ENCODE measurements around the gene RNF220. TPM values are rescaled to one million over a fixed set of nuclear protein-coding genes. Genes with fewer than 3 reads are reported as not detected.
A peak's percentile ranks its signal among the peaks of the same experiment; 100 is the strongest.

Gene RNF220
- total RNA-seq, 1 donor from 2014 or later = 60.0 TPM

DNA sequence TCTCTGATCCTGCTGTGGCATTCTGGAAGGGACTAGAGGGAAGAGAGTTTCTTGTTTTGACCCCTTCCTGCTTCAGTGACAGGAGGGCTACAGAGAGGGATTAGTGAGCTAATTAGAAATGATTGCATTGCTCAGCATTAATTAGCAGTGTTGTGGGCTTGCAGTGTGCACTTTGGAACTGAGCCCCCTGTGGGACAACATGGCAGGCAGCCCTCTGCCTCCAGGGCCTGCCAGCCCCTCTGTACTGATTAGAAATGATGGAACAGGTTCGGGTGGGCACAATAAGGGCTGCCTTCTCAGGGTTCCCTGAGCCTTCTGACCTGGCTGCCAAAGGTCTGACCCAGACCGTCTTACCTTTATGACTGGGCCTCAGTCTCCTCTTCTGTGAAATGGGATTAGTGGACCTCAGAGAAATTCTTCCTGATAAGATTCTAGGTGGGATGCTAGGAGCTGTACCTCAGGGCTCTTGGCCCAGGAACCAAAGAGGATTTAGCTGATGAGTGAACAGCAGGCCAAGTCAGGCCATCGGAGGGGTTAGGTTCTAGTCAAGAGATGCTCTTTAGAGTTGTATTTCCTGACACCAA lies 229.6 kb downstream of the RNF220 start:
- DNase-seq (ENCODE audit: low spot score) (no peak), ATAC-seq (no peak)
- intact Hi-C loops (cut with DNase I) = no loop called here

DNA sequence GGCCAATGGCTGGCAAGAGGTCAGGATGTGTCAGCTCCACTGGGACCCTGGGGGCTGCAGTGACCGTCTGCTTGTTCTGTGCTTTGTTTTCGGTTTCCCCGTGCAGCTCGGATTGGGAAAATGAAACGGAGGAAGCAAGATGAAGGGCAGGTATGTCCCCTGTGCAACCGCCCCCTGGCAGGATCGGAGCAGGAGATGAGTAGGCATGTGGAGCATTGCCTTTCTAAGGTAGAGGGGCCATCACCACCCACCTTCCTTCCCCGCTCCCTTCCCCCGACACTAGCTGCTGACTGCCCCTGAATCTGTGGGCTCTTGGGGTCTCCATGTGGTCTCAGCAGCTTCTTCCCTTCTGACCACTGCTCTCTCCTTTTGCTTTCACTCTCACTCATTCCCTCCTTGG lies 230.4 kb downstream of the RNF220 start:
- intact Hi-C loops (cut with DNase I) = no loop called here
- ATAC-seq = no peak
- no peak for DNase-seq (ENCODE audit: low spot score)

DNA sequence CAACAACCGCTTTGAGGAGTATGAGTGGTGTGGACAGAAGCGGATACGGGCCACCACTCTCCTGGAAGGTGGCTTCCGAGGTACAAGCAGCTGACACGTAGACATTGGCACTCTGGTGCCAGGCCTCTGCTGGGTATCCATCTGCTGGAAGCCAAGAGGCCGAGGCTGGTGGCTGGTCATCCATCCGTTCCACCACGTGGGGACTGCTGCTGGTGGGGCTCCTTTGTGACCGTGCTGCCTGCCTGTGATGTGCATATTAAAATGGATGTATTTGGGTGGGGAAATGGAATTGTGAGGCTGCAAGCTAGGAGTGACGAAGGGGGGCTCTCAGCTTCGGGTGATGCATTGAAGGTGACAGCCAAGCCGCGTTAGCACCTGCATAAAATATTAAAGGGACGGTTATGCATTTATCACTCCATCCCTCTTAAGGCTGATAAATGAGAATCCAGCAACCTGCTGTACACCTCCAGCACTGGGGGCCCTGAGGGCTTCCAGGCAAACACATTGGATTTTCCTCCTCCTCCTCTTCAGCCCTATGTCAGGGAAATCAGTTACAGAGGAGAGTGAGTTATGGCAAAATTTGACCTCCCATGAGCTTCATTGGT lies 231.1 kb downstream of the RNF220 start:
- DNase-seq (ENCODE audit: low spot score) = no peak

DNA sequence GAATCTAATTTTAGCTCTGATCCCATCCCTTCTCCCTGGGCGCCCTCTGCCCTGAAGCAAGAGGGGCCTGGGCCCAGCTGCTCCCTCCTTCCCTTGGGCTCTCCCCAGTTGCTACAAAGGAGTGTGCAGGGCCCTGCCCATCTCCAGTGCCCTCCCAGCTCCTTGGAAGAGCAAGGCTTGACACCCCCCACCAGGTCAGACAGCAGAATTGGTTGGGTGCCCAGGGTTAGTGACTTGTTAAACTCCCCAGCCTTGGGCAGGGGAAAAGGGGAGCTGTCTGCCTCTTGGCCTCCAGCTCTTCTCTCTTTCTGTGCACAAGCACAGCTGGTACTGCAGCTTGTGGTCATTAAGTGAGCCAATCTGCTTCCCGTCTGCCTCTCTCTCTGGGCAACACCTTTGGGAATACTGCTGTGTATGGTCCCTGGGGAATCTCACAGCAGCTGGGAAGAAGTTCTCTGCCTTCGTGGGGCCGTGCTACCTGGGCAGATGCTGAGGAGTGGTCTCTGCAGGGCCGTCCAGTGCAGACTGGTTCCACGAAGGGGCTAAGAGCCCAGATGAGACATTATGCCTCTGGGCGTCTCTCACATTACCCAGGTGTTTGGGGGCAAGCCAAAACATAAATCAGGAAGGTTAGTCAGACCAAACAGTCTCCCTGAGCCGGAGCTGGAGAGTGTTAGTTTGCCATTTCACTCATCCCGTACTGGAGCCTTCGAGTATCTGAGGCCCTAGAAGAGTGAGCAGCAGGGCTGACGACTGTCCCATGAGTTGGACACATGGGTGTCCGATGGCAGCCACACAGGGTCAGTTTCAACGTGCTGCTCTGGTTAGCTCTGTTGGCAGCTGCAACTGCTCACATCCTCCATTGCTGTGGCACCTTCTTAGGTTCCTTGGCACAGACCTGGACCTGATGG lies 231.9 kb downstream of the RNF220 start:
- intact Hi-C loops (cut with DNase I) = no loop called here
- DNase-seq (ENCODE audit: low spot score) (no peak), ATAC-seq (no peak)

More for the DNA sequence above, 231.1 kb downstream of the RNF220 start:
- intact Hi-C loops (cut with DNase I) = no loop called here
- ATAC-seq = no peak

DNA sequence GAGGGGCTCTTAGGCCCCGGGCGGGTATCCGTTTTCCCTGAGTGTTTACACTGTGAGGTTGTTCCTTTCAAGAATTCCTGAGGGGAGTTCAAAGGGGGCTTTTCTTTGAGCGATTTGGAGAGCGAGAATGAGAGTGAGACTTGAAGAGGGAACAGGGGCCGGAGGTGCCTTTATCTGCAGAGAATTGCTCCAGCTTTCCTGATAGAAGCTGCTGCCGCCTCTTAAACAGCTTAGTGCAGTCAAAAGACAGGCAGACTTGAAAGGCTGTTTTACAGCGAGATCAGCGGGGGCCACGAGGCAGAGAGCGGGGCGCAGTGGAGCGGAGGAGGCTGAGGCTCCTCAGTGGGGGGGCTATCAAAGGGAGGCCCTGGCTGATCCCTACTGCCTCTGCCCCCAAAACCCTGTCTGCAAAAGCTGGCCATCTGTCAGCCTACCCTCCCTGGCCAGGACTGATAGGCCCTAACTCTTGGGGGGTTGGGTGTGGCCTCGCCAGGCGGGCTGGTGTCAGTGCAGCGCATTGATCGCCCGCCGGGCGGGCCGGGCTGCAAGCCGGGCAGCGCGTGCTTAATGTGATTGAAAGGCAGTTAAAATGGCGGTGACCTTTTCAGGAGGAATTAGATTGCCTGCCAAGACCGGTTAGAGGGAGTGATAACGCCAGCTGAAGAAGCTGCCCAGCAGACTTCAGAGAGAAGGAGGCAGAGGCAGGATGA lies 232.8 kb downstream of the RNF220 start:
- intact Hi-C loops (cut with DNase I) = no loop called here
- DNase-seq (ENCODE audit: low spot score) (no peak), ATAC-seq (no peak)

DNA sequence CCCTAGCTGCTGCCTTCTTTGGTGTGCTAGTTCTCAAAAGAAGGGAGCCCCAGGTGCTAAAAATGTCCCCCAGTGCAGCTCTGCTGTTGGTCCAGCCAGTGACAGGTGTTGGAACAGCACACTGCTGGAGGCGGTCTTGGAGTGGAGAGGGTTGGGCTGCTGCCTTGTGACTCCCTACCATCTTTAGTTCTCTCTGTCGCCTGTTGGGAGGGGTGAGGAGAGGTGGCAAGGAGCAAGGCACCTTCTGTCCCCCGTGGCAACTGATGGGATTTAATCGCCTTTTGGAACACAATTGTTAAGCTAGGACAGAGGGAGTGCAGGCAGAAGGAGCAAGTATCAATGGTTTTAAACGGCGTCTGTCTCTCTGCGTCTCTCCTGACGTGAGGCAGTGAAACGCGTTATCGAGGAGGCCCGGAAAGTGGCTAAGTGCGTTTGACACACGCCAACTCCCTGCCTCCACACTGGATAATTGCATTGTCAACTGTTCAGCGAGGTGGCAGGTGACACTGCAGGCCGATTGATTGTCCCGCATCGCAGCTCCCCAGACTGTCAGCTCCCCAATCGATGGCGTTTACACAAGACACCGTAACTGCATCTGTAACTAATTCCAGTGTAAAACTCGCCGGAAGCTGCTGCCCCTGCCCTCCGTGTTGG lies 235.3 kb downstream of the RNF220 start:
- DNase-seq (ENCODE audit: low spot score) (no peak), ATAC-seq (no peak)
- intact Hi-C loops (cut with DNase I) = no loop called here

DNA sequence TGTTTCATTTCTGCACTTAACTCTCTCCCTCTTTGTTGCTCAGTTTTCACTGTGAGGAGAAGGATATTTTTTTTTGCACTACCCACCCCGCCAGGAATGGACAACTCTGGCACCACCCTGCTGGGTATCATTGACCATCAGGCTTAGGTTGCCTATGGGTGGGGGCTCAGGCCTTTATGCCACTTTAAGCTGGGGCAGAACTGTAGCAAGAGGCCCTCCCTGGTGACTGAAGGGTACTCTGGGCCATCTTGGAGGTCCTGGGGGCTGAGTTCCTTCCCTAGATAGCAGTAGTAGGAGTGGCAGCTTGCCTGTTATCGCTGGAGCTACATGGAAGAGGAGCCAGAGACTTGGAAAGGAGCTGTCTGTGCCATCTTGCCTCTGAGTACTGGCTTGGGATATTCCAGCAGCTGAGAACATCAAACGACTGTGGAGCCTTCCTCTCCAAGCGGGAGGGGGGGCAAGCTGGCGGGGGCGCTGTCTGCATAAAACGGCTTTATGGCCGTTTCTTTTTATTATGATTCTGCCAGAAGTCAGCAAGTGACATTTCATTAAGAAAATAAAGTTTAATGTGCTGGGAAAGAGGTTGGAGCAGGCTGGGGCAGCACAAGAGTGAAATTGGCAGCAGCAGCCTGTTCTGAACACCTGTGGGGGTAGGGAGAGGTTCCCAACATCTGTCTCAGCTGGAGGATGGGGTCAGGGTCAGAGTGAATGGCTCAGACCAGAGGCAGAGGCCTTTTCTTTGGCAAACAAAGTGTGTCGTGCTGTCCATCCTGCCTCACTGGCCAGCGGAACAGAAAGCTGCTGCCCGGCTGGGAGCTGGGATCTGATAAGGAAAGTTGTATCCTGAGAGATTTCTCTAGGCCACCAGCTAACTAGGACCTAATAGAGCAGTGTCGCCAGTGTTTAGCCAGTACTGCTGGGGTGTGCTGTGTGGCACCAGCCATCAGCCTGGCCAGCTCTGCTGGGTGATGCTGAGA lies 236.4 kb downstream of the RNF220 start:
- intact Hi-C loops (cut with DNase I) = no loop called here
- no peak for ATAC-seq
- DNase-seq (ENCODE audit: low spot score) = no peak

DNA sequence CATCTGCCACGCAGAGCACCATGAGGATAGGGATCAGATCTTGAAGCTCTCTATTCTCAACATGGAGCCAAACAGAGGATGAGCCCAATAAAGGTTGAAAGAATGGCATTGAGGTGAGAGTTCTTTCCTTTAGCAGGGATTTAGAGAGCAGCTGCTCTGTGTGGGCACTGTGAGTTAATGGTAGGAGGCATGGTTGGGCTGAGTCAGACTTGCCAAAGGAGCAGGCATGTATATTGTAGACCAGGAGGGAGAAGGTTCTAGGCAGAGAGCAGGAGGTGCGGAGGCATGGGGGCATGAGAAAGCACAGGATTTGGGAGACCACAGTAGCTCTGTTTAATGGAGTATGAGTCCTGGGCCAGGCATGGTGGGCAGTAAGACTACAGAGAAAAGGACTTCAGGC lies 237.2 kb downstream of the RNF220 start:
- intact Hi-C loops (cut with DNase I) = no loop called here
- ATAC-seq (no peak), DNase-seq (ENCODE audit: low spot score) (no peak)

DNA sequence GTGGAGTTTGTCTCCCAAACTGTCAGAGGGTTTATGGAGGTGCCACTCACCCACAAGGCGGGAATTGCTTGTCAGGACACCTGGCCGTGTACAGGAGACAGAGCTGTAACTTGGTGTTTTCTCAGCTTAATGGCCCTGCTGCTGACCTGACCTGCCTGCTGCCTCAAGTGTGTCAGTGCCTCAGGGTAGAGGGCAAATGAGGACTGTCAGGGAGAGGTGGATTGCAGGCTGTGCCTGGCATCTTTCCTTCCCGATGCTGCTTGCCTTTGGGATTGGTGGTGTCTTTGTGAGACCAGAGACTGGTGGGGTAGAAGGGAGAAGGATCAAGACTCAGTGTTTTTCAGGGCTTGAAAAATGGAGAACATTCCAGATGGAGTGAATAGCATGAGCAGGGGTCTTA lies 237.9 kb downstream of the RNF220 start:
- DNase-seq (ENCODE audit: low spot score) = no peak
- intact Hi-C loops (cut with DNase I) = no loop called here
- ATAC-seq = no peak

DNA sequence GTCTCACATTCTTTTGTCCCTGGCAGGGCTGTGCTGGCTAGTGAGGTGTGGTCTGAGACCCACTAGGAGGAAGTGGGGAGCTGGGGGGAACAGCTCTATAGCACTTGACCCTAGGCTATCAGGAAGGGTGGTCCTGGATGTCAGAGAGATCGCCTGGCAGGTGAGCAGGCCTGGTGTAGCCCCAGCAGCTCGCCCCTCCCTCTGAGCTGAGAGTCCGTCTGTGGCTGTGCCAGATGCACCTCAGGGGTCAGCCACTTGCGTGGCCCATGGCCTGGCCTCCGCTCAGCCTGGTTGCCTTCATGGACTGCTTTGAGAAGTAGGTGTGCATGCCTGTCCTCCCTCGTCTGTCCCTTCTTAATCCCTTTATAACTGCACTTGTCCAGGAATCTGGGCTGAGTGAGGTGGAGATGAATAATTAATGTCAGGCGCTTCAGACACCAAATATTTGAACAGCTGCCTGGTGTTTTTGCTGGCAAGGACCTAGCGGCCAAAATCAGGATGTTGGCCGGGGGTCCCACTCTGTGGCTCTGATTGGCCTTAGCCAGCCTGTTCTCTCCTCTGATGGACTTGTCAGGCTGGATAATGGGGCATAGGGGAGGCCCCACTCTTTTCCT lies 238.8 kb downstream of the RNF220 start:
- DNase-seq (ENCODE audit: low spot score) (no peak), ATAC-seq (peak; percentile 14)
- intact Hi-C loops (cut with DNase I) = no loop called here

DNA sequence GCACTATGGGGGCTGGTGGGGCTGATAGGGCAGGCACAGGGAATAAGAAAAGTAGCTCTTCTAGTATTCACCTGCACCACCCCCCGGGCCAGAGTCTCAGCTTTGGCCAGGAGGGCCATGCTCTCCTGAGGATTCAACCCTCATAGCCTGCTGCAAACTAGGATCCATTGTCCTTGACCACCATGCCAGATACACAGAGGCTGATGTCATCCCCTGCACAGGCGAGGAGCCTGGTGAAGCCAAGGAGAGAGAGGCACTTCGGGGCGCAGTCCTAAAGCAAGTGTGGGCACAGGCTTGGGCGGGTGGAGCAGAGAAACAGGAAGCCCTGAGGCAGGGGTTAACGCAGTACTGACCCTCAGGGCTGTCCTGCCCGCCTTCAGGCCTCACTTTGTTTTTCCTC lies 239.8 kb downstream of the RNF220 start:
- no peak for ATAC-seq
- DNase-seq (ENCODE audit: low spot score) = no peak
- intact Hi-C loops (cut with DNase I) = no loop called here

DNA sequence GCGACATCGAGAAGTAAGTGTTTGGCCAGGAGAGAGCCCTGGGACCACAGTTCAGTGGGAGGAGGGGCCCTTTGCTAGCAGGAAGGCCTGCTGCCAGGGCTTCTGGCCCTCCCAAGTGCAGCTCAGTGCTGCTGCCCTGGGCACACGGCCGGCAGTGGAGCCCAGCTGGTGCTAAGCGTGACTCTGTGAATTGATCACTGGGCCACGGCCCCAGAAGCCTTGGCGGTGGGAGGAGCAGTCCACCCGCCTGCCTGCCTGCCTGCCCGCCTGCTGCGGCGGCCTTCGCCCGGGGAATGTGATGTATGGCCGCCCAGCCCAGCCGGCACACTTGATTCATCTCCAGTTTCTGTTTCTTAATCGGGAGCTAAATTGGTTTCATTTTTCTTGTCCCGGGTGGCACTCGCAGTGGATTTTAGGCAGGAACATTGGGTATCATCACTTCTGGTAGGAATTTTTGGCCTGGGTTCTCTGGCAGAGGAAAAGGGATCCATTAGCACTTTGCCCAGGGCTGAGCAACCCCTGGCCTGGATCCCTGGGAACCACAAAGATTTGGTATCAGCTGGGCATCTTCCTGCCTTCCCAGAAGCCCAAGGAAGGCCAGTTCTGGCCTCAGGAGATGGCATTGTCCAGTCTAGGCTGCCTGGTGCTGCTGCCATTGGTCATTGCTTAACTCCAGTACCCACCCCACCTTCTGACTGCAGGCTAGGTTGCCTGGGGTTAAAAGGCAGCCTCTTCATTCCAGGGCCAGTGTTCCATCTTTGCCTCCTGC lies 240.6 kb downstream of the RNF220 start:
- intact Hi-C loops (cut with DNase I) = no loop called here
- DNase-seq (ENCODE audit: low spot score) (no peak), ATAC-seq (peak; percentile 57)

DNA sequence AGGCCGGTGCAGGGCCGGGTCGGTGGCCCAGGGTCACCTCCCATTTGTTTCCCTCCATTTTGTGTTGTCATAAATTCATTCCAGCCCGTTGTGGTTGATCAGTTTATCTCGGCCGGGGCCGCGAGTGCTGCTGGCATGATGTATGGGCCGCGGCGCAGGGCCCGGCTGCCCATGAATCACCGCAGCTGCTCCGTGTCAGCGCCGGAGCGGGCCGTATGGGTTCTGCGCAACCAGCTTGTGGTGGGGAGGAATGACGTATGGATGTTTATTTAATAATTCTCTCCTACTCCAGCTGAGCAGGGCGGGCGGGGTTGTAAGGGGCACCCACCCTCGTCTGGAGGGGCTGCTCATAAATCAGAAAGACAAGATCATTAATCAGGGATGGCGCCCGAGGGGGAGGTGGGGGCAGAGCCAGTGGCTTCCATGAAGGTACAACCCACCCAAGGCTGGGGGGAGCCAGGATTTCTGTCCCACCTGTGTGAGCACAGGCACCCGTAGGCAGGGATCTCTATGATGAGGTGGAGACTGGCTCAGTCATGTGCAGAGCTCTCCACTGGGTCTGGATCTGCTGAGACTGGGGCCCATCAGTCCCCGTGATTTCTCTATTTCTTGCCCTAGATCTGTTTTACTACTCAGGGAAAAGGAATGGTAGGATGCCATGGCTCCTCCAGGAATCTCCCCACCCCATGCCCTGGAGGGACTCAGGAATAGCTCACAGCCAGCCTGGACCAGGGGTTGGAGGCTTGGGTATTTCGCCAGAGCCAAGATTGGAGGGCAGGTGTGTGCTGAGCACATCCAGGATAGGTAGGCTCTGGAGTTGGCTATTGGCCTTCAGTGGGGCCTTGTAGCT lies 241.4 kb downstream of the RNF220 start:
- intact Hi-C loops (cut with DNase I) = no loop called here
- ATAC-seq (no peak), DNase-seq (ENCODE audit: low spot score) (no peak)

DNA sequence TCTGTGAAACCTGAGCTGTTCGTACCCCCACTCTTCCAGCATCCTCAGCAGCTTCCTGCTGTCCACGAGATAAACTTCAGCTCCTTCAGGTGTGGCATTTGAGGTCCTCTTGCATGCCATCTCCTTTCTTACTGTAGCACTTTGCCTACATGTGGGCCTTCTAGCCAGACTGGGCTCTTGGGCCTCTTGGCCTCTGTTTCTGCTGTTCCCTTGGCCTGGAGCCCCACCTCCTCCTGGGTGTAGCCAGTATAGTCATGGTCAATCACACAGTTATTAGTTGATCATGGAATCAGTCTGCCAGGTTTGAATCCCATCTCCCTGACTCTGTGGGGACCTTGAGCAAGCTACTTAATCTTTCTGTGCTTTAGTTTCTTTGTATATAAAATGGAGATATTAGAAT lies 242.8 kb downstream of the RNF220 start:
- ATAC-seq = no peak
- DNase-seq (ENCODE audit: low spot score) = no peak
- intact Hi-C loops (cut with DNase I) = no loop called here

DNA sequence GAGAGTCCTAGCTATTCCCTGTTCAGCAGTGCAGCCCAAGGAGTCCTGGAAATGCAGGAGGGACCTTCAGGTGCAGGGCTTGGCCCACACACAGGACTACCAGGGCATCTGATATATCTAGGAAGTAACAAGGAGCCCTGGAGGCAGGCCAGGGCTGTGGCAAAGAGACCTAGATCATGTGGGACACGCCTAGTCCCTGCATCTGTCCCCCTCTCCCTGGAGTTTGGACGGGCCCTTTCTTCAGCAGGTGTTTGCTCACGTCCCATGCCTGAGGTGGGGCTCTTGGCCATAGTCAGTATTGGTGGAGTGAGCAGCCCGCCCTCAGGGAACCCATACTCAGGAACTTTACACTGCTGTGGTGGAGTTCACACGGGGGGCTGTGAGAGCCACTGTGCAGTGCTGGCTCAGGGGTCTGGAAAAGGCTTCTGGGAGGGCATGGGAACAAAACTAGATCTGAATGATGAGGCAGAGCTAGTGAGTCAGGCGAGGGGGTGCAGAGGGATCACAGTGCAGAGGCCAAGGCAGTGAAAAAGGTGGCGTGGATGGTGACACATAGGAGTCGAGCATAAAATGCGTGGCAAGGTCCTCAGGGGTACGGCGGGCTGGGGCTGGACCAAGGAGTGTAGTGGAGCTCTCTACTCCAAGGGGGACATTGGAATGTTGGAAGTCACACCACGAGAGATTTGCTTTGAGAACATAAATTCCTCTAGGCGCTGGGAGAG lies 243.6 kb downstream of the RNF220 start:
- intact Hi-C loops (cut with DNase I) = no loop called here
- no peak for ATAC-seq

DNA sequence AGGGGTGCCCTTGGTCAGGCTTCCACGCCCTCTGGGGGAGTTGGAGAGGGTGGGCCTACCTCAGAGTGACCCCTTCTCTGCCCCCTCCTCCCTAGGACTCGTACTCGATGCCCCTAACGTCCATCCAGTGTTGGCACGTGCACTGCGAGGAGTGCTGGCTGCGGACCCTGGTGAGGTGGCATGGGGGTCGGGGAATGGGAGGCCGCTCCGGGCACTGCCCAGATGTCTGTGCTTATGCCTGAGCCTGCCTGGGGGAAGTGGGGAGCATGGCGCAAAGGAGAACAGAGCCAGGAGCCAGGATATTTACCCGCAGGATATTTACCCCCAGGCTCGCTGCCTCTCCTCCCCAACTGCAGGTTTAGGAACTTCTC lies 244.7 kb downstream of the RNF220 start:
- no peak for ATAC-seq
- no peak for DNase-seq (ENCODE audit: low spot score)
- intact Hi-C loops (cut with DNase I) = no loop called here

More for the DNA sequence above, 243.6 kb downstream of the RNF220 start:
- no peak for DNase-seq (ENCODE audit: low spot score)
